Heart right ventricle (tissue), 16 donors: ENCODE data around the gene TK1. TPM values are rescaled to one million over a fixed set of nuclear protein-coding genes. Genes with fewer than 3 reads are reported as not detected.

Experiments
- ATAC-seq, 8 donors: fragments of 200-7000 bp; cut with Tn5 transposase; one replicate each; pipeline ENCODE4 v1.9.1; 2020; ENCODE audit warnings: mild to moderate bottlenecking in 8 of 8, moderate library complexity in 8 of 8, moderate number of reproducible peaks in 1 of 8
- DNase-seq, 2 donors: peaks; one replicate each; pipeline ENCODE4 v3.0.0-alpha.2; 2020
- H3K27ac ChIP-seq, 10 donors: fragments of 200-600 bp; sonication (generic) in 2 of 10; one replicate each; pipeline versions ENCODE4 v1.5.0 to v1.8.0; 2020 to 2022; ENCODE audit warnings: mild to moderate bottlenecking in 3 of 10
- H3K27me3 ChIP-seq, 7 donors: fragments of 200-600 bp; one replicate each; pipeline ENCODE4 v1.8.0; 2021 to 2022; ENCODE audit warnings: mild to moderate bottlenecking in 2 of 7
- H3K36me3 ChIP-seq, 9 donors: fragments of 200-600 bp; sonication (generic) in 1 of 9; one replicate each; pipeline versions ENCODE4 v1.5.0 to v1.8.0; 2020 to 2022; ENCODE audit warnings: mild to moderate bottlenecking in 2 of 9
- H3K4me1 ChIP-seq, 9 donors: fragments of 200-600 bp; sonication (generic) in 1 of 9; one replicate each; pipeline versions ENCODE4 v1.5.0 to v1.8.0; 2020 to 2022; ENCODE audit warnings: mild to moderate bottlenecking in 4 of 9
- H3K4me3 ChIP-seq, 10 donors: fragments of 200-600 bp; sonication (generic) in 2 of 10; one replicate each; pipeline versions ENCODE4 v1.5.0 to v1.8.0; 2020 to 2022; ENCODE audit warnings: mild to moderate bottlenecking in 7 of 10, moderate library complexity in 2 of 10
- H3K9me3 ChIP-seq, 11 donors: fragments of 200-600 bp in 10 of 11; sonication (generic) in 2 of 11; one replicate each; pipeline versions ENCODE4 v1.5.0 to v1.8.0; 2013 to 2022; ENCODE audit warnings: mild to moderate bottlenecking in 2 of 11, control low read depth in 1 of 11, moderate library complexity in 1 of 11
- CTCF ChIP-seq, 9 donors: fragments of 200-600 bp; sonication (generic) in 2 of 9; IDR thresholded peaks; one replicate each; pipeline versions ENCODE4 v1.5.0 to v1.8.0; 2021 to 2022; ENCODE audit warnings: antibody characterized with exemption in 9 of 9, mild to moderate bottlenecking in 5 of 9, moderate library complexity in 1 of 9
- WGBS, 2 donors: extraction: QIAGEN DNeasy Blood & Tissue Kit; methylation state at CpG; one replicate each; pipeline ENCODE4 v1.1.7; 2013; ENCODE audit warnings: inconsistent platforms in 1 of 2; 5-methylcytosine and 5-hydroxymethylcytosine counted together
- intact Hi-C, 10 donors: fragments of 100-400 bp; cut with DNase I; formaldehyde crosslinking; loops; one replicate each; pipeline versions ENCODE4 v1.11.1 to v1.14.2; 2022
- polyA plus RNA-seq, 2 donors: library from polyadenylated mRNA; stranded (reverse); fragments of 200-250 nt; gene quantifications; one replicate each; pipeline ENCODE4 v1.2.3, GENCODE V29; 2013
- total RNA-seq, 10 donors: library from RNA; stranded (reverse); fragmentation: NEBNext Ultra II Directional in 3 of 10; extraction: Animal tissue kit (Norgen Biotek cat#: 25700) in 3 of 10; gene quantifications; one replicate each; pipeline versions ENCODE4 v1.2.1 to v1.2.4, GENCODE V29; 2021 to 2023
- donor health status: Arrhythmogenic right ventricular cardiomyopathy.
- donor health status: ischemic (EF 13 %, LVEDD 7.1; RV severe dilation, severe dysfunction).
- donor health status: healthy with polysubstance abuse.
- donor health status: DM: no; HTN: yes; CAD: no.
- donor health status: DM: no; HTN: no; CAD: no.
- donor health status: ischemic (EF 25% LVEDD 6.9; RV normal size, moderate dysfunction).
- donor health status: ischemic (EF 25% LVEDD 5.7; RV mildly dilated, moderate dysfunction).
- donor health status: healthy.
- donor health status: DM: yes; HTN: yes; CAD: no.
- donor health status: Ischemic cardiomyopathy.
- donor health status: ischemic (EF 35%, LVEDD 5.7; RV mildly dilated, moderate dysfunction).
- donor health status: nonischemic (EF 11% LVEDD 7.7; RV severe dilation, severe dysfunction).
- donor health status: DM: yes; HTN: yes; CAD: no.
- donor health status: PGD.
- donor health status: ischemic (EF 29% LVEDD 5.4; RV normal size, mild dysfunction).
- donor health status: nonischemic (EF 23%, LVEDD 6.1; RV moderate dilation, normal function).

TK1 gene
- total and polyA plus RNA-seq, 12 donors, result 0.33 to 12.7 (median 1.2) TPM

- Histone ChIP-seq H3K27me3 (peaks cover 0 to 3% (median 0%) of the 10 kb centered on the region in 7 donors), H3K4me1 (peaks cover 0 to 74% (median 34%) of the 10 kb centered on the region in 9 donors), H3K4me3 (peak overlapping the region in 1 of 10 donors; percentile 97), H3K27ac (peak overlapping the region in 1 of 10 donors; percentile 98), H3K36me3 (peaks cover 0 to 35% (median 0%) of the 10 kb centered on the region in 9 donors), H3K9me3 (no peaks in the 10 kb centered on the region)
- no peak for ATAC-seq
- DNase-seq, result no peak
- TF ChIP-seq CTCF (IDR thresholded peaks at IDR 0.05), result no peak
- 82 to 83% methylated on average over 30 of the region's 30 CpGs for WGBS, 2 donors
- intact Hi-C loops, result no loop called here
These were observed 53.5 kb downstream of the TK1 start for GRCh38 chr17:78133179-78133951.

GRCh38 chr17:78132767-78133178 lies 54.1 kb downstream of the TK1 start:
- Histone ChIP-seq H3K36me3 (peaks cover 0 to 35% (median 0%) of the 10 kb centered on the region in 9 donors), H3K27me3 (peaks cover 0 to 3% (median 0%) of the 10 kb centered on the region in 7 donors), H3K27ac (peak overlapping the region in 1 of 10 donors; percentile 98), H3K4me1 (peaks cover 0 to 74% (median 38%) of the 10 kb centered on the region in 9 donors), H3K9me3 (no peaks in the 10 kb centered on the region), H3K4me3 (peak overlapping the region in 2 of 10 donors; percentile 35 to 97)
- ATAC-seq (no peak), DNase-seq (no peak)
- intact Hi-C loops, result no loop called here
- TF ChIP-seq CTCF (IDR thresholded peaks at IDR 0.05), result no peak
- 91 to 93% methylated on average over 9 of the region's 9 CpGs for WGBS, 2 donors

- Histone ChIP-seq H3K4me1 (peaks cover under 1 to 74% (median 44%) of the 10 kb centered on the region in 9 donors), H3K36me3 (peaks cover 0 to 35% (median 0%) of the 10 kb centered on the region in 9 donors), H3K4me3 (peak overlapping the region in 7 of 10 donors; percentile 16 to 97 (median 33)), H3K9me3 (no peaks in the 10 kb centered on the region), H3K27ac (peak overlapping the region in 1 of 10 donors; percentile 98), H3K27me3 (peaks cover 0 to 3% (median 0%) of the 10 kb centered on the region in 7 donors)
- intact Hi-C loops, result no loop called here
- no peak for TF ChIP-seq CTCF (IDR thresholded peaks at IDR 0.05)
- ATAC-seq (no peak), DNase-seq (peak in 1 of 2 donors; percentile 44)
- 42 to 44% methylated on average over 35 to 38 of the region's 38 CpGs for WGBS, 2 donors
These were observed 54.7 kb downstream of the TK1 start for GRCh38 chr17:78132084-78132676.
